HEK293 (cell line): Measurements from ENCODE around the gene ARFGAP1.

Source experiments
- CTCF ChIA-PET: fragments of 350-600 bp; formaldehyde crosslinking; extraction: SDS; loops from one replicate; lab custom pipeline; 2021; ENCODE audit warnings: antibody characterized with exemption; lab: Yijun Ruan, JAX
- POLR2A ChIA-PET: fragments of 300-600 bp; formaldehyde crosslinking; extraction: SDS; loops from one replicate; lab custom pipeline; 2020; ENCODE audit warnings: antibody characterized with exemption, inconsistent platforms; lab: Yijun Ruan, JAX
- H3K27ac ChIP-seq: fragments of 200-500 bp; sonication (Bioruptor generic); 2 replicates; pipeline ENCODE4 v1.5.1; 2014; ENCODE audit warnings: low read depth, low read length, control low read depth, inconsistent platforms; ENCODE audit errors: extremely low read depth
- H3K36me3 ChIP-seq, 2 experiments: fragments of 200-500 bp in 1 of 2; sonication (Bioruptor generic) in 1 of 2; 1 replicate in 1 of 2; 2 replicates in 1 of 2; pipeline ENCODE4 v1.5.1; 2014 to 2017; ENCODE audit warnings: inconsistent platforms in 2 of 2, low read length in 2 of 2; ENCODE audit not compliant: control insufficient read depth in 2 of 2, insufficient read depth in 1 of 2
- H3K4me1 ChIP-seq: fragments of 200-500 bp; sonication (Bioruptor generic); 2 replicates; pipeline ENCODE4 v1.5.1; 2014; ENCODE audit warnings: mild to moderate bottlenecking, low read length, inconsistent platforms; ENCODE audit not compliant: control insufficient read depth, insufficient read depth
- H3K4me3 ChIP-seq: 2 replicates; pipeline ENCODE4 v1.5.1; 2011; ENCODE audit warnings: low read depth, mild to moderate bottlenecking, control low read depth, low read length, moderate library complexity
- H3K9me3 ChIP-seq: fragments of 200-500 bp; sonication (Bioruptor generic); 2 replicates; pipeline ENCODE4 v1.5.1; 2014; ENCODE audit warnings: low read depth, low read length, inconsistent platforms; ENCODE audit not compliant: control insufficient read depth, insufficient read depth
- ATF2 ChIP-seq: fragments of 450-650 bp; formaldehyde crosslinking; IDR thresholded peaks from 2 replicates; pipeline ENCODE4 v1.5.1; 2016; ENCODE audit warnings: missing biosample characterization, missing genetic modification characterization, low read depth
- EGR2 ChIP-seq: fragments of 450-650 bp; formaldehyde crosslinking; IDR thresholded peaks from 2 replicates; pipeline ENCODE4 v1.5.1; 2016; ENCODE audit warnings: low read depth, missing biosample characterization, missing genetic modification characterization
- HIC1 ChIP-seq: fragments of 450-650 bp; formaldehyde crosslinking; IDR thresholded peaks from 2 replicates; pipeline ENCODE4 v1.5.1; 2016; ENCODE audit warnings: missing biosample characterization, missing genetic modification characterization
- IKZF3 ChIP-seq: fragments of 450-650 bp; IDR thresholded peaks from 2 replicates; pipeline ENCODE4 v1.5.0; 2018; ENCODE audit warnings: missing biosample characterization, mild to moderate bottlenecking, missing genetic modification characterization, moderate library complexity
- KLF1 ChIP-seq: fragments of 450-650 bp; formaldehyde crosslinking; IDR thresholded peaks from 2 replicates; pipeline ENCODE4 v1.5.1; 2016; ENCODE audit warnings: missing biosample characterization, missing genetic modification characterization
- KLF9 ChIP-seq: fragments of 450-650 bp; formaldehyde crosslinking; IDR thresholded peaks from 2 replicates; pipeline ENCODE4 v1.5.1; 2016; ENCODE audit warnings: missing biosample characterization, missing genetic modification characterization, low read depth
- MZF1 ChIP-seq: fragments of 450-650 bp; formaldehyde crosslinking; IDR thresholded peaks from 2 replicates; pipeline ENCODE4 v1.5.1; 2017; ENCODE audit warnings: missing biosample characterization, missing genetic modification characterization, borderline replicate concordance
- WT1 ChIP-seq: fragments of 450-650 bp; formaldehyde crosslinking; IDR thresholded peaks from 2 replicates; pipeline ENCODE4 v1.5.1; 2016; ENCODE audit warnings: missing biosample characterization, missing genetic modification characterization
- YY2 ChIP-seq: fragments of 450-650 bp; formaldehyde crosslinking; IDR thresholded peaks from 2 replicates; pipeline ENCODE4 v1.5.1; 2016; ENCODE audit warnings: missing biosample characterization, missing genetic modification characterization
- ZFP41 ChIP-seq: fragments of 450-650 bp; formaldehyde crosslinking; IDR thresholded peaks from 2 replicates; pipeline ENCODE4 v1.5.1; 2016; ENCODE audit warnings: missing biosample characterization, missing genetic modification characterization, borderline replicate concordance
- ZNF146 ChIP-seq: fragments of 450-650 bp; formaldehyde crosslinking; IDR thresholded peaks from 2 replicates; pipeline ENCODE4 v1.5.1; 2016; ENCODE audit warnings: missing biosample characterization, missing genetic modification characterization
- ZNF155 ChIP-seq: fragments of 450-650 bp; formaldehyde crosslinking; IDR thresholded peaks from 2 replicates; pipeline ENCODE4 v1.5.1; 2016; ENCODE audit warnings: missing biosample characterization, missing genetic modification characterization
- ZNF202 ChIP-seq: fragments of 450-650 bp; formaldehyde crosslinking; IDR thresholded peaks from 2 replicates; pipeline ENCODE4 v1.5.1; 2016; ENCODE audit warnings: missing biosample characterization, missing genetic modification characterization, borderline replicate concordance
- ZNF354C ChIP-seq: fragments of 450-650 bp; formaldehyde crosslinking; IDR thresholded peaks from 2 replicates; pipeline ENCODE4 v1.5.1; 2016; ENCODE audit warnings: missing biosample characterization, missing genetic modification characterization, low read depth, borderline replicate concordance
- ZNF449 ChIP-seq: fragments of 450-650 bp; formaldehyde crosslinking; IDR thresholded peaks from 2 replicates; pipeline ENCODE4 v1.5.1; 2017; ENCODE audit warnings: missing biosample characterization, mild to moderate bottlenecking, missing genetic modification characterization, moderate library complexity
- ZNF530 ChIP-seq: fragments of 450-650 bp; formaldehyde crosslinking; IDR thresholded peaks from 2 replicates; pipeline ENCODE4 v1.5.1; 2016; ENCODE audit warnings: low read depth, missing biosample characterization, missing genetic modification characterization
- ZNF660 ChIP-seq: fragments of 450-650 bp; IDR thresholded peaks from 2 replicates; pipeline ENCODE4 v1.5.1; 2018; ENCODE audit warnings: missing biosample characterization, mild to moderate bottlenecking, missing genetic modification characterization
- ZNF792 ChIP-seq: fragments of 450-650 bp; formaldehyde crosslinking; IDR thresholded peaks from 2 replicates; pipeline ENCODE4 v1.5.1; 2016; ENCODE audit warnings: missing biosample characterization, missing genetic modification characterization
- ZSCAN23 ChIP-seq: fragments of 450-650 bp; formaldehyde crosslinking; IDR thresholded peaks from 2 replicates; pipeline ENCODE4 v1.5.1; 2016; ENCODE audit warnings: missing biosample characterization, missing genetic modification characterization

Gene ARFGAP1

GRCh38 chr20:63270606-63271325 lies 1.8 kb upstream of the ARFGAP1 start:
- Histone ChIP-seq H3K9me3 (no peaks in the 10 kb centered on the region), H3K4me3 (no peak overlapping the region), H3K4me1 (no peaks in the 10 kb centered on the region), H3K27ac (no peak overlapping the region), H3K36me3 (peaks cover 0 to 13% of the 10 kb centered on the region in 2 experiments; a peak in 1 of 3 replicates)
- peak; percentile 20; the same call in 1 of the 2 replicates for TF ChIP-seq EGR2 (tag by site-specific recombination)
- TF ChIP-seq KLF1 (tag by site-specific recombination) = no peak
- TF ChIP-seq ZNF354C (tag by site-specific recombination) = no peak
- no peak for TF ChIP-seq ZFP41 (tag by site-specific recombination)
- TF ChIP-seq ZNF155 = no peak
- CTCF ChIA-PET = interaction anchor here (0.9 to 6.6 kb wide), 3 partner anchors 21 to 47 kb away, joined by 3 to 37 read pairs (median 3); no protein-coding TSS in a partner anchor
- POLR2A ChIA-PET = interaction anchor here (1.0 kb wide), 1 partner anchor 58 kb away, joined by 3 read pairs; no protein-coding TSS in a partner anchor

GRCh38 chr20:63273059-63273579 lies 506 bp downstream of the ARFGAP1 start:
- ChIA-PET POLR2A (interaction anchor here (0.9 to 2.9 kb wide), 9 partner anchors 13 to 336 kb away, joined by 3 to 26 read pairs (median 4); partner anchors contain the start of genes BIRC7 and NKAIN4), CTCF (interaction anchor here (0.6 to 6.6 kb wide), 2 partner anchors 22 to 49 kb away, joined by 3 to 37 read pairs; no protein-coding TSS in a partner anchor)
- H3K4me1 ChIP-seq = no peaks in the 10 kb centered on the region
- peak overlapping the region; percentile 32 for H3K27ac ChIP-seq
- no peak for TF ChIP-seq YY2 (tag by site-specific recombination)
- TF ChIP-seq ZNF792 = no peak
- TF ChIP-seq ATF2 (tag by site-specific recombination) = no peak
- no peak for TF ChIP-seq HIC1
- no peak for TF ChIP-seq ZNF449 (tag by site-specific recombination)
- TF ChIP-seq IKZF3 (tag by site-specific recombination) = no peak
- TF ChIP-seq ZNF202 (tag by site-specific recombination) = no peak
- no peak for TF ChIP-seq KLF9 (tag by site-specific recombination)
- TF ChIP-seq WT1 (tag by site-specific recombination) = no peak
- no peak for TF ChIP-seq ZNF146
- TF ChIP-seq ZNF530 = no peak
- no peak for TF ChIP-seq ZNF660
- no peak for TF ChIP-seq MZF1 (tag by site-specific recombination)
- no peak for TF ChIP-seq ZSCAN23 (tag by site-specific recombination)
- H3K4me3 ChIP-seq = peak overlapping the region; percentile 91
- no peaks in the 10 kb centered on the region for H3K9me3 ChIP-seq
- H3K36me3 ChIP-seq = peaks cover 0 to 36% of the 10 kb centered on the region in 2 experiments; a peak in 1 of 3 replicates
